C1 segment of cervical spinal cord (tissue), 14 donors: ENCODE measurements around the gene HERC3.
A peak's percentile ranks its signal among the peaks of the same experiment; 100 is the strongest.
"Not testable (repeated sequence)": the region's sequence is repeated elsewhere in the genome, so short reads cannot be mapped to it uniquely, and the experiment has no call there.

Source experiments
- DNase-seq, 14 donors: peaks; one replicate each; lab custom pipeline; 2025; lab: John Stamatoyannopoulos, UW

Gene HERC3

GRCh38 chr4:88606832-88607231, 14.6 kb downstream of the HERC3 start:
- no peak for DNase-seq

DNA sequence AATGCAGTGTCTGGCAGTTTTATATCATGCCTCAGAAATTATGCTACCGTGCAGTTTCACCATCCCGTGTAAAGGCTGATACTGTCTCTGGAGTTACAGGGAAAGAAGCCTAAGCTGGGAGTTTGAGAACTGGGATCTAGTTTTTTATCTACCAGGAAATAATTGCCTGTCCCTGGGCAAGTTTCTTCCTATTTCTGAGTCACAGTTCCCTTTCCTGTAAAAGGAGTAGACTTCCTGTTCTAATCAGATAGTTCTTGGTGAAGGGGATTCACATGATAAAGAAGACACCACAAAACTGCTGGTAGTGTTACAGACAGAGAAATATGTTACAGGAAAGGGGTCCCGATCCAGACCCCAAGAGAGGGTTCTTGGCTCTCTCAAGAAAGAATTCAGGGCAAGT, 17.1 kb downstream of the HERC3 start:
- DNase-seq = no peak

GRCh38 chr4:88609794-88610193, 17.5 kb downstream of the HERC3 start:
- DNase-seq = not testable (repeated sequence)

- DNase-seq = peak in 7 of 14 donors; percentile 15 to 83 (median 23)
Measured at GRCh38 chr4:88610771-88611170, 18.5 kb downstream of the HERC3 start.

DNA sequence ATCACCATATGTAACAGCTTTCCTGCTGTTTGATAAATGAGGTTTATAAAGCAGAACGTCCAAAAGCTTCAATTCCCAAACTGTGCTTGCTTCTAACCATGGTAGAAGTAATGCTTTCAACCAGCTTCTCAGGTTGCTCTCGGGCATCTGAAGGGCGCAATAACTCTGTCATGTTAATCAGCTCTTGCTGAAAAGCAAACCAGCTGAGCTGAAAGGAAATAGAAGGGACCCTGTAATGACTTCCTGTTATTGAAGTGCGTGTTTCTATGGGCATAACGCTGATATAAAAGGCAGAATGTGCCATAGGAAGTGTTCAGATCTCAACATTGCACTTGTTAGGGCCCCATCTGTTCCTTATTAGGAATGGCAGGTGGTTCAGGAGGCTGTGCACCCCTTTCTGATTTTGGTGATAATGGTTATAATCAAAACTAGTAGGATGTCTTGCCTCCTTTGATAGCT, 21.2 kb downstream of the HERC3 start:
- peak in 1 of 14 donors; percentile 30 for DNase-seq

- DNase-seq = no peak
Measured at GRCh38 chr4:88614058-88614457, 21.8 kb downstream of the HERC3 start.

DNA sequence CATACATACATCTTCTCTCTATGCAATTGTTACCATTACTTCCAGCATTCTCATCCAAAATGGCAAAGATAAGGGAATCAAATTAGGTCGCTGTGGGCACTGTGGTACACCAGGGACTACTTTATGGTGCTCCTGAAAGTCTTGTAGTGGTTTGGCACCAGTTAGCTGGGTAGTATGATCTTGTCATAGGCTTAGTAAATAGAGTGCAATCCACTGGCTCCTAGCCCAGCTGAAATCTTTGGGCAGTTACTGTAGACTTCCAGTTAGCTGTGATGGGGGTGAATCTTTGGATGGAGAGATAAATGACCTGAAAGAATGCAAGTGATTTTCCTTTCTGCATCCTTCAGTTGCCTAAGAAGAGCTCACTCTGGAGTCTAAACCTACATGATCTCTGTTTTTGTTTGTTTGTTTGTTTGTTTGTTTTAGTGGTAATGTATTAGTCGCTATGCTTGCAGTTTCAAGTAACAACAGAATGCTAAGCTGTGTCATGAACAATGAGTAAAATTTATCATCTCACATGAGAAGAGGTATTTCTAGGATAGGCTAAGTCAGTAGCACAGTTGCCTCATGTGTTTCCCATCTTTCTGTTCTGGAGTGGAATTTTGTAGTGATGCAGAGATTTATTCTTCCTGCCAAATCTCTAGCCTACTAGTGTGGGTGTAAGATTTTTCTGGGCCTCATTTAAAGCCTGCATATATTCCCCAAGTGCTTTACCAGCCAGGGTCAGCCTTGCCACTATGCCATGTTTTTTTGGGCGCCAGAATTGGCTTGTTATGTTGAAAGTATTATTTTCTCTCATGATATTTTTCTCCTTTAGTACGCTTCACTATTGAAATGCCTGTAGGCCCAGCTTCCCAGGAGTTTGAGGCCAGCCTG, 24.2 kb downstream of the HERC3 start:
- DNase-seq = no peak

- DNase-seq = no peak
Measured at GRCh38 chr4:88618782-88619485, 26.7 kb downstream of the HERC3 start.

DNA sequence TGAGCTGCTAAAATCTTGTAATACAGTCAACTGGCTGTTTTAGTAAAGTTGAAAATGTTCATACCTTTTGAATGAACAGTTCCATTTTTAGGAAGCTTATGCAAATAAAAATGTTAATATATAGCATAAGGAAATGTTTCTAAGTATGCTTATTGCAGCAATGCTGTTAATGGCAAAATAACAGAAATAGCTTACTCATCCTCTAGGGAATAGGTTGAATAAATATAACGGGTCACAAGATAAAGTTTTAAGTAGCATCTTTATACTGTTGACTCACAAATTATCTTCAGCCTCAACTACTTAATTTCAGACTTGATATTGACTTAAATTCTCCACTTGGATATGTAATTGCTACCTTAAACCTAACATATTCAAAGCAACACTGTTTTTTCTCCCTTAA, 27.7 kb downstream of the HERC3 start:
- no peak for DNase-seq

DNA sequence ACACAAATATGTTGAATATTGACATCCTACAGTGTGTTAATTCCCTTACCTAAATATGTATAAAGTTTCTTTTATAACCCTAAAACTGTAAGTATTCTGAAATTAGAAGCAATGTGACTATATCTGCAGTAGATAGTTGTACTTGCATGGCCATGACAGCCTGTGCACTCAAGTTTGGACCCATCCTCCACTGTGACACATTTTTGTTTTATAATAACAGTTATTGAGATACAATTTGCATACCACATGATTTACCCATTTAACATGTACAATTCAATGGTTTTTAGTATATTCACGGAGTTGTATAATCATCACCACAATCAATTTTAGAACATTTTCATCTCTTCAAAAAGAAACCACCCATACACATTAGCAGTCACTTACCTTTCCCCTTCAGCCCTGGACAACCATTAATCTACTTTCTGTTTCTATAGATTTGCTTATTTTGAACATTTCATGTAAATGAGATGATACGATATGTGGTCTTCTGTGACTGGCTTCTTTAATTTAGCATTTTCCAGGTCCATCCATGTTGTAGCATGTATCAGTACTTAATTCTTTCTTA, 29.6 kb downstream of the HERC3 start:
- no peak for DNase-seq

- no peak for DNase-seq
Measured at GRCh38 chr4:88623097-88623496, 30.8 kb downstream of the HERC3 start.

DNA sequence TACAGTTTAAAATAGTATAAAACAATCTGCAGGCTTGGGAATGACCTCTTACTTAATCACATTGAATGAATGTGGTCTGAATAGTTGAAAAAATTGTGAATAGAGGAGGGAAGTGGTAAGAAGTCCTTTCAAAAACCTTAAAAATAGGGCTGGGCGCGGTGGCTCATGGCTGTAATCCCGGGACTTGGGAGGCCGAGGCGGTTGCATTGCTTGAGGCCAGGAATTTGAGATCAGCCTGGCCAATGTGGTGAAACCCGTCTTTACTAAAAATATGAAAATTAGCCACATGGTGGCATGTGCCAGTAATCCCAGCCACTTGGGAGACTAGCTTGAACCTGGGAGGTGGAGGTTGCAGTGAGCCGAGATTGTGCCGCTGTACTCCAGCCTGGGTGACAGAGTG, 36.5 kb downstream of the HERC3 start:
- DNase-seq = peak in 1 of 14 donors; percentile 9

GRCh38 chr4:88629826-88630225, 37.5 kb downstream of the HERC3 start:
- DNase-seq = no peak

- no peak for DNase-seq
Measured at GRCh38 chr4:88630756-88631155, 38.5 kb downstream of the HERC3 start.

- no peak for DNase-seq
Measured at GRCh38 chr4:88643932-88644331, 51.7 kb downstream of the HERC3 start.

DNA sequence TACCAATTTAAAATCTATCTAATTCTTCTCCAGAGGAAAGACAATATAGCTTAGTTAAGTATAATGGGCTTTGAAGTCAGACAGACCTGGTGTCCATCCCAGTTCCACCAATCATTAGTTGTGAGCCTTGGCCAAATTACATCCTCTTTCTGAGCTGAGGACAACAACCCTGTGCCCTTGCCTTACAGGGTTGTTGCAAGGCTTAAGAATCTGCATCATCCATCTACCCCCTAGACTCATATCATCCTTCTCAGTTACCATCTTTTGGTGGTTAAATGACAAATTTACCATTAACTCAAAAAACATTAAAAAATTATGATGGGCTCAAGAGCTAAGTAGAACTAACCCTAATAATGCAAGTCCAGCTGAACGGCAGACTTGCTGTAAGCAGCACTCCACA, 53.7 kb downstream of the HERC3 start:
- no peak for DNase-seq

DNA sequence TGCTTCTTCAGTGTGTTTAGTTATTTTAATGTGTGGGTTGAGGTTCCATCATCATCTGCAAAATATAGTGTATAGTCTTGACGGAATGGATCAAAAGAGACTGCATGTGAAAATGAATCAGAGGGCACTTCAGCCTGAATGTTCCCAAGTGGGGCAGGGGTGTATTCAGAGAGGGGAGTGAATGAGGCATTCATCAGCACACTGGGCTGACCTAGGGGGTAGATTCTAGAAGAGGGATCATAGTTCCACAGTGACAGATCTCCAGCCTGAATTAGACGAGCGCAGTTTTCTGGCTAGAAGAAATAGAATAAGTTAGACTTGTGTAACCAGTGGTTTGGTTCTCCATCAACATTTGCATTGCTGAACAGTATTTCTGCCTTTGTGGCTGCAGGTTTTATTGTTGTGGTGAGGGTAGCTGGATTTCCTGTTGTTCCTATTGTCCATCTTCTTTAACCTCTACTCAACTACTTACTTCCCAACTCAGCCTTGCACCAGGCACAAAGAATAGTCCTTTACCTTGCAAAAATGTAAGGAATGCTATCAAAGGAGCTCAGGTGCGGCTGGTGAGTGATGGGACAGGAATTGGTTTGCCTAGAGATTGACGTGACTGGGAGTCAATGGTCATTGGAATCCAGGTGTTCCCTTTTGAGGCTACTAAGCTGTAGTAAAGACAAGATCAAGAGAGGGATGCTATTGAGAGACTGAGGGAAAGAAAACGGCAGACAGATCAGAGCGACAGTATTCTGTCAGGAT, 54.4 kb downstream of the HERC3 start:
- no peak for DNase-seq

DNA sequence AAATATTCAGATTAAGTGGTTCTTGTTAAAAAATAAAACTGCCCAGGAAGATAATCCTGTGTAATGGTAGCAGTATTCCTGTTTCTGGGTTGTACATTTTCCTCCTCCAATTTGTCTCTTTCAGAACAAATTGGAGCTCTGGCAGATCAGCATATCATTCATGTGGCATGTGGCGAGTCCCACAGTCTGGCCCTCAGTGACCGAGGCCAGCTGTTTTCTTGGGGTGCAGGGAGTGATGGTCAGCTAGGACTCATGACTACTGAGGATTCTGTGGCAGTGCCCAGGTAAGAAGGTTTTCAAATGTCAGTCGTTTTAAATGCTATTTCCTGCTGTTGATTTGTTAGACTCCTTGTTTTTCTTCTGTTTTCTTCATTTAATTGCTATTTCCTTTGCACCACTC, 57.4 kb downstream of the HERC3 start:
- no peak for DNase-seq

GRCh38 chr4:88653371-88653946, 61.2 kb downstream of the HERC3 start:
- no peak for DNase-seq

- DNase-seq = no peak
Measured at GRCh38 chr4:88655226-88655625, 62.9 kb downstream of the HERC3 start.
